ENCODE data around the gene CHRM4. TPM values are rescaled to one million over a fixed set of nuclear protein-coding genes. Genes with fewer than 3 reads are reported as not detected.

CHRM4 gene
- polyA plus RNA-seq, 2 of the 4 experiments (the other 2 are of a cell fraction), result 0.17 to 0.28 TPM

GRCh38 chr11:46370253-46370652, 21.3 kb downstream of the CHRM4 start:
- Histone ChIP-seq H3K4me2 (no peak overlapping the region), H3K27ac (no peak overlapping the region), H3K9me3 (no peaks in the 10 kb centered on the region), H3K4me3 (no peak overlapping the region), H3K4me1 (no peaks in the 10 kb centered on the region; the same call in 2 of the 3 replicates)
- WGBS (ENCODE audit: missing lambda C conversion rate), result 90% methylated on average over 13 of the region's 13 CpGs
- ChIA-PET POLR2A (no interaction called here), CTCF (interaction anchor here (0.7 to 19.6 kb wide), 7 partner anchors 8 to 129 kb away, joined by 3 to 325 read pairs (median 17); partner anchors contain the start of genes CHRM4 and DGKZ)
- FAIRE-seq (no peak), DNase-seq (ENCODE audit: low read depth in 1 of 2, low spot score in 1 of 2) (no peak), ATAC-seq (no peak)
- TF ChIP-seq KDM1A (IDR thresholded peaks at IDR 0.05; ENCODE audit: low read depth), result no peak

GRCh38 chr11:46369458-46370152, 22.0 kb downstream of the CHRM4 start:
- Histone ChIP-seq H3K4me3 (no peak overlapping the region), H3K9me3 (no peaks in the 10 kb centered on the region), H3K4me2 (no peak overlapping the region), H3K27ac (peak overlapping the region in 1 of 2 experiments; percentile 58; a peak in 2 of 6 replicates), H3K4me1 (no peaks in the 10 kb centered on the region; the same call in 2 of the 3 replicates)
- FAIRE-seq (no peak), DNase-seq (ENCODE audit: low read depth in 1 of 2, low spot score in 1 of 2) (peak; percentile 75 to 79), ATAC-seq (peak; percentile 80 to 89)
- 57% methylated on average over 15 of the region's 25 CpGs for WGBS (ENCODE audit: missing lambda C conversion rate)
- CTCF ChIA-PET, result interaction anchor here (0.7 to 19.6 kb wide), 12 partner anchors 9 to 266 kb away, joined by 3 to 325 read pairs (median 6); partner anchors contain the start of genes CHRM4 and DGKZ
- POLR2A ChIA-PET, result no interaction called here
- no peak for TF ChIP-seq BHLHE40 (IDR thresholded peaks at IDR 0.05; ENCODE audit: low read depth, low read length)
- TF ChIP-seq RAD21 (conservative IDR thresholded peaks at IDR 0.05 in 1 of 2, IDR thresholded peaks at IDR 0.05 in 1 of 2), result peak in 1 of 2 experiments; percentile 37; a peak in 2 of 5 replicates
- no peak for TF ChIP-seq MAFK (IDR thresholded peaks at IDR 0.05; ENCODE audit: partially characterized antibody)
- TF ChIP-seq HOXB5 (CRISPR knock-in tag; IDR thresholded peaks at IDR 0.05), result no peak
- no peak for TF ChIP-seq ZNF302 (CRISPR knock-in tag; IDR thresholded peaks at IDR 0.05)
- no peak for TF ChIP-seq EHMT2 (IDR thresholded peaks at IDR 0.05; ENCODE audit: low read depth)
- no peak for TF ChIP-seq ATOH8 (CRISPR knock-in tag; IDR thresholded peaks at IDR 0.05; ENCODE audit: low read depth)
- no peak for TF ChIP-seq REST (IDR thresholded peaks at IDR 0.05)
- no peak for TF ChIP-seq PHF8 (IDR thresholded peaks at IDR 0.05; ENCODE audit: borderline replicate concordance, low read depth)
- TF ChIP-seq NR3C1 (IDR thresholded peaks at IDR 0.05), result no peak
- no peak for TF ChIP-seq E2F6 (IDR thresholded peaks at IDR 0.05; ENCODE audit: borderline replicate concordance, low read depth)
- no peak for TF ChIP-seq USF2 (IDR thresholded peaks at IDR 0.05)
- TF ChIP-seq CBX2 (IDR thresholded peaks at IDR 0.05; ENCODE audit: borderline replicate concordance, low read depth), result no peak
- TF ChIP-seq SMC3 (IDR thresholded peaks at IDR 0.05), result peak; percentile 42; the same call in 1 of the 3 replicates
- no peak for TF ChIP-seq EHF (CRISPR knock-in tag; IDR thresholded peaks at IDR 0.05)
- no peak for TF ChIP-seq HMGXB4 (CRISPR knock-in tag; IDR thresholded peaks at IDR 0.05; ENCODE audit: borderline replicate concordance)
- peak; percentile 63 for TF ChIP-seq CTCF (IDR thresholded peaks at IDR 0.05)
- no peak for TF ChIP-seq CHD4 (IDR thresholded peaks at IDR 0.05; ENCODE audit: borderline replicate concordance)
- no peak for TF ChIP-seq ZFP36 (IDR thresholded peaks at IDR 0.05; ENCODE audit: borderline replicate concordance, partially characterized antibody)
- no peak for TF ChIP-seq KDM5A (IDR thresholded peaks at IDR 0.05)
- TF ChIP-seq RCOR1 (IDR thresholded peaks at IDR 0.05; ENCODE audit: low read depth, low read length), result no peak
- no peak for TF ChIP-seq POLR2AphosphoS2 (conservative IDR thresholded peaks at IDR 0.05; ENCODE audit: low read length)
- peak; percentile 60; the same call in 1 of the 2 replicates for TF ChIP-seq TP53 (CRISPR knock-in tag; IDR thresholded peaks at IDR 0.05)
- TF ChIP-seq EP300 (IDR thresholded peaks at IDR 0.05), result no peak
- TF ChIP-seq MYC (IDR thresholded peaks at IDR 0.05; ENCODE audit: borderline replicate concordance, low read length), result no peak
